ENCODE results near the gene ST6GALNAC5.

DNA sequence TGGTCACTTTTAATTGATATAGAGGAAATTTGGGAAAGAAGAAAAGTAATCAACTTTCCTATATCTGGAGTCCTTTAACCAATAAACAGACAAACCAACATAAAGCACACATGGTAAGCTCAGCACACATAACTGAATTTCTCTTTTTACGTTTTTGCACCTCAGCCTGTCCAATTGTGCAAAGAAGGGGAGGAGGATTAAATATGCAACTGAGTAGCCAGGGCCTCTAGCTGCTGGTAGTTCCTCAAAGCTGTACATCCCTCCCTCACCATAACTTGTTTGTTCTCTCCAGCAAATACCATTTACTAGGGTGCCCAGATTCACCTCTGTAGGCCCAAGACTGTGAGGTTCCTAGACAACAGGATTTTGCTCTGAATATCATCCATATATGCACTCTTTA, 25.4 kb downstream of the ST6GALNAC5 start:
- TF ChIP-seq POLR2A (IDR thresholded peaks at IDR 0.05), result no peak
- TF ChIP-seq, protein P1, sequence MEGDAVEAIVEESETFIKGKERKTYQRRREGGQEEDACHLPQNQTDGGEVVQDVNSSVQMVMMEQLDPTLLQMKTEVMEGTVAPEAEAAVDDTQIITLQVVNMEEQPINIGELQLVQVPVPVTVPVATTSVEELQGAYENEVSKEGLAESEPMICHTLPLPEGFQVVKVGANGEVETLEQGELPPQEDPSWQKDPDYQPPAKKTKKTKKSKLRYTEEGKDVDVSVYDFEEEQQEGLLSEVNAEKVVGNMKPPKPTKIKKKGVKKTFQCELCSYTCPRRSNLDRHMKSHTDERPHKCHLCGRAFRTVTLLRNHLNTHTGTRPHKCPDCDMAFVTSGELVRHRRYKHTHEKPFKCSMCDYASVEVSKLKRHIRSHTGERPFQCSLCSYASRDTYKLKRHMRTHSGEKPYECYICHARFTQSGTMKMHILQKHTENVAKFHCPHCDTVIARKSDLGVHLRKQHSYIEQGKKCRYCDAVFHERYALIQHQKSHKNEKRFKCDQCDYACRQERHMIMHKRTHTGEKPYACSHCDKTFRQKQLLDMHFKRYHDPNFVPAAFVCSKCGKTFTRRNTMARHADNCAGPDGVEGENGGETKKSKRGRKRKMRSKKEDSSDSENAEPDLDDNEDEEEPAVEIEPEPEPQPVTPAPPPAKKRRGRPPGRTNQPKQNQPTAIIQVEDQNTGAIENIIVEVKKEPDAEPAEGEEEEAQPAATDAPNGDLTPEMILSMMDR (IDR thresholded peaks at IDR 0.05), result no peak
